ENCODE data around the gene GRIK1.
"Not testable (repeated sequence)": the region's sequence is repeated elsewhere in the genome, so short reads cannot be mapped to it uniquely, and the experiment has no call there.

Gene GRIK1

GRCh38 chr21:29939924-29940275, at the start of gene GRIK1:
TSS of gene GRIK1 (minus strand) at chr21:29939996.
- no peak for DNase-seq

GRCh38 chr21:29987762-29988161, 48.0 kb upstream of the GRIK1 start:
- no peak for DNase-seq

- no peak for DNase-seq
These were observed 46.1 kb upstream of the GRIK1 start for GRCh38 chr21:29985866-29986265.

- DNase-seq: no peak
These were observed 39.2 kb upstream of the GRIK1 start for GRCh38 chr21:29979043-29979442.

- DNase-seq: no peak
These were observed 36.0 kb upstream of the GRIK1 start for GRCh38 chr21:29975776-29976175.

- DNase-seq: no peak
These were observed 33.5 kb upstream of the GRIK1 start for GRCh38 chr21:29973258-29973657.

- DNase-seq: no peak
These were observed 21.7 kb upstream of the GRIK1 start for GRCh38 chr21:29961291-29962027.

- no peak for DNase-seq
These were observed 18.8 kb upstream of the GRIK1 start for GRCh38 chr21:29958551-29958950.

GRCh38 chr21:29958035-29958434, 18.2 kb upstream of the GRIK1 start:
- DNase-seq: not testable (repeated sequence)

- DNase-seq: no peak
These were observed 13.9 kb upstream of the GRIK1 start for GRCh38 chr21:29953690-29954089.

- no peak for DNase-seq
These were observed 13.3 kb upstream of the GRIK1 start for GRCh38 chr21:29953072-29953471.

GRCh38 chr21:29951911-29952310, 12.1 kb upstream of the GRIK1 start:
- no peak for DNase-seq

GRCh38 chr21:29949991-29950390, 10.2 kb upstream of the GRIK1 start:
- no peak for DNase-seq

GRCh38 chr21:29947119-29947518, 7.3 kb upstream of the GRIK1 start:
- DNase-seq: no peak

GRCh38 chr21:29943885-29944284, 4.1 kb upstream of the GRIK1 start:
- DNase-seq: no peak

GRCh38 chr21:29942034-29942433, 2.2 kb upstream of the GRIK1 start:
- DNase-seq: no peak

GRCh38 chr21:29940991-29941390, 1.2 kb upstream of the GRIK1 start:
- no peak for DNase-seq

GRCh38 chr21:29940361-29940760, 565 bp upstream of the GRIK1 start:
- DNase-seq: no peak

GRCh38 chr21:29939104-29939923, 482 bp downstream of the GRIK1 start:
- no peak for DNase-seq

- DNase-seq: no peak
These were observed 1.1 kb downstream of the GRIK1 start for GRCh38 chr21:29938776-29939103.

GRCh38 chr21:29933088-29933487, 6.7 kb downstream of the GRIK1 start:
- DNase-seq: no peak

GRCh38 chr21:29928537-29928936, 11.3 kb downstream of the GRIK1 start:
- no peak for DNase-seq

GRCh38 chr21:29920938-29921337, 18.9 kb downstream of the GRIK1 start:
- DNase-seq: no peak

- DNase-seq: no peak
These were observed 25.5 kb downstream of the GRIK1 start for GRCh38 chr21:29914326-29914725.

GRCh38 chr21:29909571-29909970, 30.2 kb downstream of the GRIK1 start:
- DNase-seq: no peak
